Measurements from ENCODE around the gene MEG3.

Gene MEG3

DNA sequence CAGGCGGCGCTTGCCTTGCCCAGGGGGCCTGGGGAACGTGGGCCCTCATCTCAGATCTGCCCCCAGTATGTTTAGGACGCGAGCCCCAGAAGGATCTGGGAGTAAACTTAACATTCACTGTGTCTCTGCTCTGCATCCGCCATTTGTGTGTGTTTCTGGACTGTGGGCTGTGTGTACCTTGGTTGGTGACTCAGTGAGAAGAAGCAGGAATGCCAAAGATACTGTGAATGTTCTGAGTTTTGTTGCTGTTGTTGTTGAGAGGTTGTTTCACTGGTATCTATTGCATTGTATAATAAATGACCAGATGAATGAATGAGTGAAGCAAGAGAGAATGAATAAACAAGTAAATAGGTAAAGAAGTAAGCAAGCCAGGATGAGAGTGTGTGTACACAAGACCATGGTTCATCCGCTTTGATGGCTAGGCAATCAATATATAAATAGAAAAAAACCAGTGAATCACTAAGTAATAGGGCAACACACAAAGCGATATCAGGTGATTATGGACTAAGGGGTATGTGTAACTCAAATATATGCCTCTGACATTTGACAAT is 20.5 kb downstream of the MEG3 start:
- no peak for DNase-seq (ENCODE audit: low spot score)

- no peak for DNase-seq (ENCODE audit: low spot score)
Measured at GRCh38 chr14:100849115-100849781, 23.3 kb downstream of the MEG3 start.

GRCh38 chr14:100850841-100851585 is 25.1 kb downstream of the MEG3 start:
- no peak for DNase-seq (ENCODE audit: low spot score)

DNA sequence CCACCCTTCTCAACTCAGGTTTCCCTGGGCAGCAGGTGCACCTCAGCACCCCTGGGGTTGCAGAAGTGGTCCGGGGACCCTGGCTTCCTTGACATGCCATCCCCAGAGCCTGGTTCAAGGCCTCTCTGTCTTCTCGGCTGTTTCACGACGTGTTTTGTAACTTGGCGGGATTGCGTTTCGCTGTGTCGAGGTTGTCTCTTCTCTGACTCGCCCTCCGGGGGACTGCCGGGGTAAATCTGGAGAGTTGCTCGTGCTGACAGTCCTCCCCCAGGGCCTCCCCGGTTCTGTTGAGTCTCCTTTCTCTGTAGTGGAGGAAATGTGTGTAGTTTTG is 25.6 kb downstream of the MEG3 start:
- DNase-seq (ENCODE audit: low spot score), result no peak

- DNase-seq (ENCODE audit: low spot score), result no peak
Measured at GRCh38 chr14:100851946-100852620, 26.2 kb downstream of the MEG3 start.

DNA sequence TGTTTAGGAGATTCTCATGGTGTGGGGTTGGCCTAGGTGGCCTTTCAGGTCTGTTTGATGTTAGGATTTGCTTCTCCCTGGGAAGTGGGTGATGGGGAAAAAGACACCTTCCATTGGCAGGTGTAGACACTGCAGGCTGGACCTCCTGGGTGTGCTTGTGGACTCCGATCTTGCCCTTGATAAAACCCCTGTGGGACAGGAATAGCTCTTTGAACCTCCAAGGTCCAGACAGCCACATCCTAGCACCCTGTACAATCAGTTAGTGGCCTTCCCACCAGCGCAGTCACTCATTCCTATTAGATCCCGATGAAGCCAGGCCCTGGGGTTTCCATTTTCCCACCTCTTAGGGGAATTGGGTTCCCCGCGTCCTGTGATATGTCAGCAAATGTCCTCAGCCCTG is 28.5 kb downstream of the MEG3 start:
- no peak for DNase-seq (ENCODE audit: low spot score)

DNA sequence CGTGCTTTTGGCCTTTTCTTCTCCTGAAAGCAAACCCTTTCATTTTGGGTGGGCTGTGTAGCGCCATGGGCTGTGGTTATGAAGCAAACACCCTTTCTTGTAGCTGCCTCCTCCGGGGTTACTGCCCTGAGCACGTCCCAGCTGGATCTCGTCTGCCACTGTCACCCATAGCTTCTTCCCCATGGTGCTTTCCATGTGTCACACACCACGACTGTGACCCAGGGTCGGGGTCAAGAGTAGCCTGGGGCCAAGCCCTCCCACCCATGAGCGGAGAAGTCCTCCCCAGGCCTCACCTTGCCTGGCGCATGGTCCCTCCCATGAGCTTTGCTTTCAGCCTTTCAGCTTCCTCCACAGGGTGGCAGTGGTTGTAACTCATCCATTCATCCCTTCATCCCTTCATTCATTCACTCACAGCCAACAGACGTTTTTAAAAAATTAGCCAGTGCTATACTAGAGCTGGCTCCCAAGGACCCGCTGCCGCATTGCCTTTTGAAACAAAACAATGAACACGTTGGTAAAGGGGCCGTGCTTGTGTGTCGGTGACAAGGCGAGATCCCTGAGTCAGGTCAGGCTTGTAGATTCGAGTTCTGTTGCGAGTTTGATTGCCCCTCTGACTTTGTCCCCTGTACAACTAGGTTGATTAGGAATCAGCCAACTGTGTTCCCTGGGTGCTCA is 29.5 kb downstream of the MEG3 start:
- DNase-seq (ENCODE audit: low spot score), result no peak

DNA sequence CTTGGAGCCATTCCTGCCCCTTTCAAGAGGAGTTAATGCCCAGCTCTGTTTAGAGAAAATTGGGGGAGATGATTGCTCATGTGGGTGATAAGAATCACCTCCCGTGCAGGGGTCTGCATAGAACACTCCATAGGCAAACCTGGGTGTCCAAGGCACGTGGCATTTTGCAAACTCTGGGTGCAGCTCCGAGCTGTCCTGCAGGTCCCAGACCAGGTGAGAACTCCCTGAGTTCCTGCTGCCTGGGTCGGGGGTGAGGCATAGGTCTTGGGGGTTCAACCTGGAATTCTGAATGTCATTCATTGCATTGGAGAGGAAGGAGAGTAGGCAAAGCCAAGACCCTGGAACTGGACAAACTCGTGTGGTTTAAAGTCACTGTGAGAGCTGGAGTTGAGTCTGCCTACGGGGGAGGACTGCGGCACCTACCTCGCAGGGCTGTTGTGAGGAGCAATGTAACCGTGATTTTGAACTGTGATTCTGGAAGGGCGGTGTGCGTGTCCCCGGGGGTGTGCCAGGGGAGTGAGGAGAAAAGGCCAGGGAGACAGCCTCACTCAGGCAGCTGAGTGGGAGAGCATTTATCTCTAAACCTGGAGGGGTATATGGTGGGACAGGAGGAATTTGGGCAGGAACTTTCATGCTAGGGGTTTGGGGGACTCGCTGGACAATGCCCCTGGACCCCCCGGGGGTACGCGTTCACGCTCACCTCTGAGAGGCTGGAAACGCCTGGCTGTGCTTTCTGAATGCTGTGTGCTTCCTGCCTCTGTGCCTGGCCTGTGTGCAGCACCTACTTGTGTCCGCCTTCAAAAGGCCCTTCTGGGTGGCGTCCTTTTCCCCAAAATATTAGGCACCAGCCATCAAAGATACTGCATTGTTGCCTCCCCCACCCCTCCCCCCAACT is 30.4 kb downstream of the MEG3 start:
- no peak for DNase-seq (ENCODE audit: low spot score)

- DNase-seq (ENCODE audit: low spot score), result no peak
Measured at GRCh38 chr14:100857233-100857922, 31.5 kb downstream of the MEG3 start.

GRCh38 chr14:100857923-100858837 is 32.3 kb downstream of the MEG3 start:
- DNase-seq (ENCODE audit: low spot score), result no peak

DNA sequence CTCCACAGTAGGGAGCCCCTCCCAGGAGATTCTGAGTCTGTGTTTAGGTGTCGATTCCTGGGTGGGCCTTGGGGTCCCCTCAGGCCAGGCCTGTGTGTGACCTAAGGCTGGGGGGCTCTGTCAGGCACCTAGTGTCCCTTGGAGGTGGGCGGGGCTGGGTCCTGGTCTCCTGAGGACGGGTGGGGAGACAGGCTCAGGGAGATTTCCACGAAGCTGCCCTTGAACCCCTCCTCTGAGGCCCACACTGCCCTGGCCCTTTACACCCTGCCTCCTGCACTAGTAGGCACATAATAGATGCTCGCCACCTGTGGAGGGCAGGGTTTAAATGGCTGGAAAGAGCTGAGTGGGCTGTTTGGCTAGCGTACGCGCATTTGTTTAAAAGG is 32.9 kb downstream of the MEG3 start:
- DNase-seq (ENCODE audit: low spot score), result no peak

DNA sequence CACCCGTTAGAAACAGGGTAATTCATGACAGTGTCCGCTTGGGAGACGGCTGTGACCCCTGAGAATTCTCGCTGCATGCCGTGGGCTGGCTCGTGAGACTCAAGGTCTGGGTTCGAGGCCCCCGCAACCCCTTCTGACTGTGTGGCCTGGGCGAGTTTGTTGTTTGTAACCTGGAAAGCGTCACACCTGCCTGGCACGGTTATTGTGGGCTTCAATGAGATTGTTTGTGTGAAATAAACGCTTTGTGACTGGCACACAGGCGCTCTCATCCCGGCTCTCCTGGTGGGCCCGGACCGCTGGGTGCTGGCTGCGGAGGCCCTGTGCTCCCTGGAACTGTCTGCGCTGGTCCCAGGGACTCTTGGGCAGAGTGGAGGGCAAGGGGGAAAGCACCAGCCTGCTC is 33.9 kb downstream of the MEG3 start:
- no peak for DNase-seq (ENCODE audit: low spot score)

DNA sequence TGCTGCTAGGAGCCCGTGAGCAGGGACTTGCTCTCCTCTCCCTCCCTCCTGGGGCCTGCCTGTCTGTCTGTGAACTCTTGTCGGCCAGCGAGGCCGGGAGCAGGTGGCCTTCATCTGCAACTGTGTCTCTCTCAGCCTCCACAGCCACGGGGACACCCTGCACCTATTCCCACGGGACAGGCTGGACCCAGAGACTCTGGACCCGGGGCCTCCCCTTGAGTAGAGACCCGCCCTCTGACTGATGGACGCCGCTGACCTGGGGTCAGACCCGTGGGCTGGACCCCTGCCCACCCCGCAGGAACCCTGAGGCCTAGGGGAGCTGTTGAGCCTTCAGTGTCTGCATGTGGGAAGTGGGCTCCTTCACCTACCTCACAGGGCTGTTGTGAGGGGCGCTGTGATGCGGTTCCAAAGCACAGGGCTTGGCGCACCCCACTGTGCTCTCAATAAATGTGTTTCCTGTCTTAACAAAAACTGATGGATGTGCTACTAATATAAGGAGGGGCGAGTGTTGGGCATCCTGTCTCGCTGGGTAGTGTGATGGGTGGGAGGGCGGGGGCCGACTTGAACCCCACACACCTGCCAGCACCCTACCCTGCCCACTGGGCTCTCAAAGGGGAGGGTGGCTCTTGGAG is 34.8 kb downstream of the MEG3 start:
- no peak for DNase-seq (ENCODE audit: low spot score)

DNA sequence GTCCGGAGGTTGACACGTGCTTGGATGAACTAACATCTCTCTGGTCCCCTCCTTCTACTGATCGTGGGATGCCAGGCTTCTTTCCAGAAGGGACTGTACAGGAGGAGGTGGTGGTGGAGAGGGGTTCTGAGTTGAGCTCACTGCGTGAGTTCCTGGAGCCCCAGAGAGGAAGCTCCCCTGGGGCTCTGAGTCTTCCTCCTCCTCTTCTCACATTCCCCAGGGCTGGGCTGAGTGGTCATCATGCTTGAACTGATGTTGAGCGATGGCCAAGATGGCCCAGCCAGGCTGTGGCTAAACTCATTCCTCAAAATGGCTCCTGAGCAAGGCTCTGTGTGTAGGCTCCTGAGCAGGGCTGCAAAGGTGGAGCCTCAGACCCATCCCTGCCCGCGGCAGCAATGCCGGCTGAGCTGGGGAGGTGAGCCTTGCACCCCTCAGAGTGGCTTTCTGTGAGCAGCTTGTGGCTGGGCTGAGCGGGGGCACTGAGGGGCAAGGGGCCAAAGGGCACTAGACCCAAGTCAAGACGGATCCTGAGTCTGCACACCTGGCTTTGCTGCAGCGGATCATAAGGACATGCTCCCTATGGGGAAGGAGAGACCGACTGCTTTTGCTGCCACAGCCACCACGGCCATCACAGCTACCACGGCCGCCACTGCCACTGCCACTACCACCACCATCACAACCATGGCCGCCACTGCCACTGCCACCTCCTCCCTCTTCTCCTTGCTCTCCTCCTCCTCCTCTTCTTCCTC is 35.4 kb downstream of the MEG3 start:
- DNase-seq (ENCODE audit: low spot score), result no peak

DNA sequence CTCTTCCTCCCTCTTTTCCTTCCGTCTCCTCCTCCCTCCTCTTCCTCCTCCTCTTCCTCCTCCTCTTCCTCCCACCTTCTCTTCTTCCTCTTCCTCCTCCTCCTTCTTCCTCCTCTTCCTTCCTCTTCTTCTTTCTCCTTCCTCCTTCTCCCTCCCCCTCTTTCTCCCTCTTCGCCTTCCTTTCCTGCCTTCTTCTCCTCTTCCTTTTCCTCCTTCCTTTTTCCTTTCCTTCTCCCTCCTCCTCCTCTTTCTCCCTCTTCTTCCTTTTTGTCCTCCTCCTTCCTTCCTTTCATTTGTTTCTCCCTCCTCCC is 36.0 kb downstream of the MEG3 start:
- no peak for DNase-seq (ENCODE audit: low spot score)

- no peak for DNase-seq (ENCODE audit: low spot score)
Measured at GRCh38 chr14:100862277-100862676, 36.4 kb downstream of the MEG3 start.

- no peak for DNase-seq (ENCODE audit: low spot score)
Measured at GRCh38 chr14:100862793-100863192, 36.9 kb downstream of the MEG3 start.

- no peak for DNase-seq (ENCODE audit: low spot score)
Measured at GRCh38 chr14:100864206-100864605, 38.3 kb downstream of the MEG3 start.
